ENCODE data around the gene TMEM209.
"Not testable (repeated sequence)": the region's sequence is repeated elsewhere in the genome, so short reads cannot be mapped to it uniquely, and the experiment has no call there.

Gene TMEM209

DNA sequence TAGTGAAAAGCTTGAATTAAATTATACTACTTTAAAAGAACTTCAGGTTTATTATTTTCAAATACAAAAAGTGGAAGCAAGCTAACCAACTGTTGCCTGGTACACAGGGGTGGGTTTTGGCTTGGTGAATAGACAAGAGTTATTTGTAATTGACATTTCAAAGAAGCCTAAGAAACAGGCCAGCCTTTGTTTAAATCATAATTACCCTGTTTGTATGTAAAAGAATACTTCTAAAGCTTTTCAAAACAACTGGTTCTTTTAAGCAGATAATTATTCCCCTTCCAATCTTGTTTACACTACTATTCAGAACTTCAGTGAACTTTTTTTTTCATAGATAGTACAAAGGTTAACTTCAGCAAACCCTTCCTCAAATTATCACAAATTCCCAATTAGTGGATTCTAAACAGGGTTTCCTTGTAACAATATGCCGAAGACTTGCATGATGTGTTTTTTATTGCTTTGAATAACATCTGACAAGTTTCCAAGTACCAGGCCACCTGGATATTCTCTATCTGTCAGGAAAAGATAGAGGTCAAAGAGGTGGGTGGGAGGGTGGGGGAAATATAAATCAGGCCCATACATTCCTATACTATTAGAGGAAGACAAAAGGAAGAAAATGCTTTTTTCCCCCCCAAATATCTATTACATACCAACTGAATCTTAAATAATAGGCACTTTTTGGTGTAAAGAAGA lies 22.8 kb upstream of the TMEM209 start:
- Mint-ChIP-seq H3K9me3 (no peaks in the 10 kb centered on the region), H3K27me3 (no peaks in the 10 kb centered on the region), H3K36me3 (ENCODE audit: low read depth) (no peaks in the 10 kb centered on the region), H3K4me1 (no peaks in the 10 kb centered on the region), H3K4me3 (no peak overlapping the region), H3K27ac (no peak overlapping the region)
- no peak for ATAC-seq
- no peak for DNase-seq

DNA sequence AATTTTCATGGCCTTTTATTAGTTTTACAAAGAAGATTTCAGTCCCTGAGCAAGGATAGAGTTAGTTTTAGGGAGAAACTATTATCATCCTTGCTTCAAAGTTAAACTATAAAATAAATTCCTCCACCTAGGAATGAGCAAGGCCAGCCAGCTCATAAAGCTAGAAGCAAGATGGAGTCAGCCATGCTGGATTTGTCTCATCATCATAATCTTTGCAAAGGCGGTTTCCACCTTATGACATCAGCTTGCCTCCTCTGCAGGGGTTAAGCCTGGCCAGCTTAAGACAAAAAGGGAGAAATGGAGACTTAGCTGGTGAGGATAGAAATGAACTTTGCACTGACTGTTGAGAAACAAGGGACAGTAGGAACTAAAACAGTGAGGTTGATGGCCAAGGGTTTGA lies 21.1 kb upstream of the TMEM209 start:
- no peaks in the 10 kb centered on the region for H3K9me3 Mint-ChIP-seq
- H3K27me3 Mint-ChIP-seq, result no peaks in the 10 kb centered on the region

GRCh38 chr7:130224923-130225322 lies 19.7 kb upstream of the TMEM209 start:
- not testable (repeated sequence) for H3K4me1 Mint-ChIP-seq; H3K36me3 Mint-ChIP-seq (ENCODE audit: low read depth); H3K9me3 Mint-ChIP-seq; H3K27me3 Mint-ChIP-seq; H3K4me3 Mint-ChIP-seq; DNase-seq; ATAC-seq; H3K27ac Mint-ChIP-seq

More for the DNA sequence above, 21.1 kb upstream of the TMEM209 start:
- ATAC-seq, result no peak
- H3K36me3 Mint-ChIP-seq (ENCODE audit: low read depth), result no peaks in the 10 kb centered on the region
- no peak overlapping the region for H3K27ac Mint-ChIP-seq
- DNase-seq, result no peak
- H3K4me3 Mint-ChIP-seq, result no peak overlapping the region
- no peaks in the 10 kb centered on the region for H3K4me1 Mint-ChIP-seq

- Mint-ChIP-seq H3K4me3 (no peak overlapping the region), H3K9me3 (no peaks in the 10 kb centered on the region), H3K27me3 (peaks cover 3% of the 10 kb centered on the region), H3K36me3 (ENCODE audit: low read depth) (no peaks in the 10 kb centered on the region), H3K27ac (no peak overlapping the region), H3K4me1 (no peaks in the 10 kb centered on the region)
- DNase-seq (no peak), ATAC-seq (no peak)
Observed at GRCh38 chr7:130224210-130224609, 19.0 kb upstream of the TMEM209 start.

DNA sequence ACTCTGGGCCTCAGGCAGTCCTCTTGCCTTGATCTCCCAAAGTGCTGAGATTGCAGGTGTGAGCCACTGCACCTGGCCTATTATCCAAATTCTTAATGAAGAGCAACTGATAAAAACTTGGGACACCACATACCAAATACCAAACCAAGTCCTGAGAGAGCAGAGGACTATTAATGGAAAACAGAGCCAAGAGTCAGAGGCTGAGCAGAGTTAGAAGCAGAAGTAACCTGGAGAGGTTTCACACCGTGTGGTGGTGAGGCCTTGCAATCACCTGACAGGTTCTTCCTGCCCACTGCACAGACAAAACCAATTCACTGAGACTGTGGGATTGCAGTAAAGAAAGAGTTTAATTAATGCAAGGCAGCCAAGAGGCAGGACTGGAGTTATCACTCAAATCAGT lies 18.4 kb upstream of the TMEM209 start:
- H3K36me3 Mint-ChIP-seq (ENCODE audit: low read depth), result no peaks in the 10 kb centered on the region
- H3K27me3 Mint-ChIP-seq, result peaks cover 3% of the 10 kb centered on the region
- H3K4me1 Mint-ChIP-seq, result no peaks in the 10 kb centered on the region
- H3K27ac Mint-ChIP-seq, result no peak overlapping the region
- H3K4me3 Mint-ChIP-seq, result no peak overlapping the region
- H3K9me3 Mint-ChIP-seq, result no peaks in the 10 kb centered on the region
- no peak for ATAC-seq
- no peak for DNase-seq

GRCh38 chr7:130221746-130222145 lies 16.5 kb upstream of the TMEM209 start:
- peaks cover 3% of the 10 kb centered on the region for H3K27me3 Mint-ChIP-seq

GRCh38 chr7:130219871-130220270 lies 14.7 kb upstream of the TMEM209 start:
- DNase-seq (no peak), ATAC-seq (no peak)
- Mint-ChIP-seq H3K4me1 (no peaks in the 10 kb centered on the region), H3K4me3 (no peak overlapping the region), H3K36me3 (ENCODE audit: low read depth) (no peaks in the 10 kb centered on the region), H3K27me3 (peaks cover 7% of the 10 kb centered on the region), H3K27ac (no peak overlapping the region), H3K9me3 (no peaks in the 10 kb centered on the region)

More at GRCh38 chr7:130221746-130222145, 16.5 kb upstream of the TMEM209 start:
- Mint-ChIP-seq H3K27ac (no peak overlapping the region), H3K36me3 (ENCODE audit: low read depth) (no peaks in the 10 kb centered on the region), H3K4me3 (no peak overlapping the region), H3K4me1 (no peaks in the 10 kb centered on the region), H3K9me3 (no peaks in the 10 kb centered on the region)
- ATAC-seq (no peak), DNase-seq (no peak)

GRCh38 chr7:130218806-130219620 lies 13.8 kb upstream of the TMEM209 start:
- no peak for DNase-seq
- no peaks in the 10 kb centered on the region for H3K36me3 Mint-ChIP-seq (ENCODE audit: low read depth)
- H3K9me3 Mint-ChIP-seq, result no peaks in the 10 kb centered on the region
- H3K27me3 Mint-ChIP-seq, result peaks cover 10% of the 10 kb centered on the region
- H3K4me1 Mint-ChIP-seq, result no peaks in the 10 kb centered on the region
- no peak overlapping the region for H3K4me3 Mint-ChIP-seq
- no peak for ATAC-seq
- no peak overlapping the region for H3K27ac Mint-ChIP-seq

DNA sequence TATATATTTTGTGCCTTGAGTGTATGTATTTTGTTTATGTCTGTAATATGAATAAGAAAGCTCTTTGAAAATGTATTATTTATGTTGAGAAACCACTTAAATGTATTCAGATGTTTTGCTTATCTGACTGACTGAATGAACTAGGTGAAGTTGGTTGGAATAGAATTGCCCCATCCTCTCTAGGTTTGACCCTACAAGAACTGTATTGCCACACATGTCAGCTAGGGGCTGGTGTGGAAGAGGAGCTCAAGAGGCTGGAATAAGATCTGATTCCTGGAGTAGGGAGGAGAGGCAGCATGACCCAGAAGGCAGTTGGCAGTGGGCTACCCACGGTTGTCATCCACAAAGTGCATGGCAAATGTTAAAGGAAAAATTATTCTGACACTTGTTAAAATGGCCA lies 11.5 kb upstream of the TMEM209 start:
- Mint-ChIP-seq H3K27me3 (peaks cover 13% of the 10 kb centered on the region), H3K9me3 (no peaks in the 10 kb centered on the region), H3K4me1 (no peaks in the 10 kb centered on the region), H3K27ac (no peak overlapping the region), H3K36me3 (ENCODE audit: low read depth) (no peaks in the 10 kb centered on the region), H3K4me3 (no peak overlapping the region)
- no peak for ATAC-seq
- no peak for DNase-seq

DNA sequence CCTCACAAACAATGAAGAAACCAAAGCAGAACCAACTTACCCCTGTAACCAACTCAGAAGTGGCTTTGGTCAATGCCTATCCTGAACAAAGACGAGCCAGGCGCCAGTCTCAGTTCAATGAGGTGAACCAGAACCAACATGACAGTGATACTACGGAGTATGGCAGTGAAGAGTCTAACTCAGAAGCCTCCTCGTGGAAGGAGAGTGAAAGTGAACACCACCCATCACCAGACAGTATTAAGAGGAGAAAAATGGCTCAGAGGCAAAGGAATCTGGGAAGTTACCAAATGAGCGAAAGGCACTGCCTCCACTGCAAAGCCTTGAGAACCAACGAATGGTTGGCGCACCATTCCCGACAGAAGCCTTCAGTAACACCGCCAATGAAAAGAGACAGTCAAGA lies 10.8 kb upstream of the TMEM209 start:
- Mint-ChIP-seq H3K4me3 (no peak overlapping the region), H3K4me1 (no peaks in the 10 kb centered on the region), H3K27me3 (peaks cover 13% of the 10 kb centered on the region), H3K9me3 (no peaks in the 10 kb centered on the region), H3K36me3 (ENCODE audit: low read depth) (no peaks in the 10 kb centered on the region), H3K27ac (no peak overlapping the region)
- ATAC-seq (no peak), DNase-seq (no peak)

GRCh38 chr7:130213828-130214227 lies 8.6 kb upstream of the TMEM209 start:
- Mint-ChIP-seq H3K4me1 (no peaks in the 10 kb centered on the region), H3K9me3 (no peaks in the 10 kb centered on the region), H3K27me3 (peaks cover 10% of the 10 kb centered on the region), H3K4me3 (no peak overlapping the region), H3K36me3 (ENCODE audit: low read depth) (no peaks in the 10 kb centered on the region), H3K27ac (no peak overlapping the region)
- ATAC-seq, result no peak
- no peak for DNase-seq

DNA sequence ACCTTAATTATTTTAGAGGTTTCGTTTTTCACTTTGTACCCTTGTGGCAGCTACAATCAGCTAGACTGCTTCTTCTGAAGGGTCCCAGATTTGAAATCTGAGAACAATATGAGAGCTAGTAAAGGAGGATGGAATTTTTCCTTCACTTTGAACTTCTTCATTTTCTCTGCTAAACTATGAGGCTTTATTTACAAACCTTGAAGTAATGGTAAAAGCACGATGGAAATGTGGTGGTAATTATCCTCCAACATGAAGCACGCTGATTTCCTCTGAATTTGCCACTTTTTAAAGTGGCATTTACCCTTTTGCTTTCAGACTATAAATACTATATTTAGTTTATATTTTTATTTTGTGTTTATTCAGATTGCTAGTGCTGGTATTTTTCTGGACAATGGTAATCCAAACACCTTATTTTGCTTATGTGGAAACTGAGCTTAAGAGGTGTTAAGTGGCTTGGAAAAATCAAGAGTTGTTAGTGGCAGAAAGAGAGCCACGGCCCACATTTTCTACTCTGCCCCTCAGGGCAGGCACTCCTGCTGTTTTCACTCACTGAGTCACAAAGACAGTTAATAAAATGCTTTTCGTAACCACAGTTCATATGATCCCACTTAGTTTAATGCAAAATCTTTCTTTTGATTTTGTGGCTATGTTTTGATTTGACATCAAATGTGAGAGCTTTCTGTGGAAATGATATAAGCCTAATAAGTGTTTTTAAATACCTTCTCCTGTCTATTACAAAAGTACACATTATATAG lies 5.2 kb upstream of the TMEM209 start:
- Mint-ChIP-seq H3K4me3 (no peak overlapping the region), H3K36me3 (ENCODE audit: low read depth) (no peaks in the 10 kb centered on the region), H3K9me3 (no peaks in the 10 kb centered on the region), H3K27ac (no peak overlapping the region), H3K4me1 (peaks cover 6% of the 10 kb centered on the region), H3K27me3 (peaks cover 8% of the 10 kb centered on the region)
- DNase-seq (no peak), ATAC-seq (no peak)

GRCh38 chr7:130208516-130208915 lies 3.3 kb upstream of the TMEM209 start:
- ATAC-seq, result no peak
- peaks cover 8% of the 10 kb centered on the region for H3K36me3 Mint-ChIP-seq (ENCODE audit: low read depth)
- H3K4me3 Mint-ChIP-seq, result no peak overlapping the region
- H3K4me1 Mint-ChIP-seq, result peaks cover 18% of the 10 kb centered on the region
- DNase-seq, result no peak
- peaks cover 3% of the 10 kb centered on the region for H3K27me3 Mint-ChIP-seq
- H3K27ac Mint-ChIP-seq, result no peak overlapping the region
- H3K9me3 Mint-ChIP-seq, result no peaks in the 10 kb centered on the region

- no peaks in the 10 kb centered on the region for H3K9me3 Mint-ChIP-seq
- ATAC-seq (no peak), DNase-seq (no peak)
- peaks cover 22% of the 10 kb centered on the region for H3K4me1 Mint-ChIP-seq
- H3K27ac Mint-ChIP-seq, result no peak within 1 kb of the TSS
- peaks cover 14% of the 10 kb centered on the region for H3K36me3 Mint-ChIP-seq (ENCODE audit: low read depth)
- H3K4me3 Mint-ChIP-seq, result no peak within 1 kb of the TSS
- peaks cover 1% of the 10 kb centered on the region for H3K27me3 Mint-ChIP-seq
Observed at GRCh38 chr7:130207642-130208041, 2.4 kb upstream of the TMEM209 start, which contains the start of gene SSMEM1. Gene SSMEM1, plus strand, starts transcription at chr7:130207860. Its CDS starts 51 bp downstream, at chr7:130207911.

GRCh38 chr7:130207033-130207432 lies 1.8 kb upstream of the TMEM209 start:
- Mint-ChIP-seq H3K36me3 (ENCODE audit: low read depth) (peaks cover 19% of the 10 kb centered on the region), H3K27me3 (no peaks in the 10 kb centered on the region), H3K27ac (no peak overlapping the region), H3K4me1 (peaks cover 22% of the 10 kb centered on the region), H3K4me3 (no peak overlapping the region), H3K9me3 (no peaks in the 10 kb centered on the region)
- ATAC-seq, result no peak
- DNase-seq, result no peak

Data from activated naive CD8-positive, alpha-beta T cell treated with anti-CD3 and anti-CD28 coated beads, Interleukin-2, amount 50 U/mL, for 24 hours (primary cell).